HEK293 (cell line): ENCODE results near the gene GPR155.

Source experiments
- CTCF ChIA-PET: fragments of 350-600 bp; formaldehyde crosslinking; extraction: SDS; loops from one replicate; lab custom pipeline; 2021; ENCODE audit warnings: antibody characterized with exemption; lab: Yijun Ruan, JAX
- POLR2A ChIA-PET: fragments of 300-600 bp; formaldehyde crosslinking; extraction: SDS; loops from one replicate; lab custom pipeline; 2020; ENCODE audit warnings: antibody characterized with exemption, inconsistent platforms; lab: Yijun Ruan, JAX
- H3K27ac ChIP-seq: fragments of 200-500 bp; sonication (Bioruptor generic); 2 replicates; pipeline ENCODE4 v1.5.1; 2014; ENCODE audit warnings: low read depth, low read length, control low read depth, inconsistent platforms; ENCODE audit errors: extremely low read depth
- H3K36me3 ChIP-seq, 2 experiments: fragments of 200-500 bp in 1 of 2; sonication (Bioruptor generic) in 1 of 2; 1 replicate in 1 of 2; 2 replicates in 1 of 2; pipeline ENCODE4 v1.5.1; 2014 to 2017; ENCODE audit warnings: inconsistent platforms in 2 of 2, low read length in 2 of 2; ENCODE audit not compliant: control insufficient read depth in 2 of 2, insufficient read depth in 1 of 2
- H3K4me1 ChIP-seq: fragments of 200-500 bp; sonication (Bioruptor generic); 2 replicates; pipeline ENCODE4 v1.5.1; 2014; ENCODE audit warnings: mild to moderate bottlenecking, low read length, inconsistent platforms; ENCODE audit not compliant: control insufficient read depth, insufficient read depth
- H3K4me3 ChIP-seq: 2 replicates; pipeline ENCODE4 v1.5.1; 2011; ENCODE audit warnings: low read depth, mild to moderate bottlenecking, control low read depth, low read length, moderate library complexity
- H3K9me3 ChIP-seq: fragments of 200-500 bp; sonication (Bioruptor generic); 2 replicates; pipeline ENCODE4 v1.5.1; 2014; ENCODE audit warnings: low read depth, low read length, inconsistent platforms; ENCODE audit not compliant: control insufficient read depth, insufficient read depth
- ZNF121 ChIP-seq: fragments of 450-650 bp; formaldehyde crosslinking; IDR thresholded peaks from 2 replicates; pipeline ENCODE4 v1.5.1; 2016; ENCODE audit warnings: missing biosample characterization, missing genetic modification characterization
- ZNF140 ChIP-seq: fragments of 450-650 bp; formaldehyde crosslinking; IDR thresholded peaks from 2 replicates; pipeline ENCODE4 v1.5.1; 2016; ENCODE audit warnings: missing biosample characterization, missing genetic modification characterization

The GPR155 gene

DNA sequence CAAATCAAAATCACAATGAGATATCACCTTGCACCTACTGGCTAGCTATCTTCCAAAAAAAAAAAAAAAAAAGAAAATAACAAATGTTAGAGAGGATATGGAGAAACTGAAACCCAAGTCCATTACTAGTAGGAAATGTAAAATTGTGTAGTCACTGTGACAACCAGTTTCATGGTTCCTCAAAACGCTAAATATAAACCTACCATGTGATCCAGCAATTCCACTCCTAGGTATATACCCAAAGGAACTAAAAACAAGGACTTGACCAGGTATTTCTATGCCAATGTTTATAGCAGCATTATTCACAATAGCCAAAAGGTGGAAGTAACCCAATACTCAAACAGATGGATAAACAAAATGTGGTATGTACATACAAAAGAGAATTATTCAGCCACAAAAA is 103.0 kb downstream of the GPR155 start:
- ChIA-PET POLR2A (interaction anchor here (0.6 kb wide), 1 partner anchor 939 kb away, joined by 3 read pairs; no protein-coding TSS in a partner anchor), CTCF (no interaction called here)
- no peaks in the 10 kb centered on the region for H3K4me1 ChIP-seq
- H3K27ac ChIP-seq: no peak overlapping the region
- no peak for TF ChIP-seq ZNF121 (tag by site-specific recombination)
- peak; percentile 83 for TF ChIP-seq ZNF140 (tag by site-specific recombination)
- no peaks in the 10 kb centered on the region for H3K9me3 ChIP-seq
- H3K36me3 ChIP-seq: peaks cover 50% of the 10 kb centered on the region in 2 experiments
- no peak overlapping the region for H3K4me3 ChIP-seq
